Osteocyte (in vitro differentiated cells): ENCODE results near the gene FOXN3. TPM values are rescaled to one million over a fixed set of nuclear protein-coding genes. Genes with fewer than 3 reads are reported as not detected.

ENCODE experiments used
- DNase-seq: peaks from one replicate; pipeline ENCODE4 v3.0.0; 2021; ENCODE audit warnings: mixed read lengths; ENCODE audit not compliant: unreplicated experiment; ENCODE audit errors: extremely low spot score
- H3K27ac Mint-ChIP-seq: one replicate; pipeline ENCODE4 v1.8.0; 2021; ENCODE audit warnings: mild to moderate bottlenecking, mixed read lengths; ENCODE audit not compliant: unreplicated experiment
- H3K27me3 Mint-ChIP-seq: one replicate; pipeline ENCODE4 v1.8.0; 2021; ENCODE audit warnings: mixed read lengths; ENCODE audit not compliant: unreplicated experiment
- H3K36me3 Mint-ChIP-seq: one replicate; pipeline ENCODE4 v1.8.0; 2021; ENCODE audit warnings: mixed read lengths; ENCODE audit not compliant: unreplicated experiment
- H3K4me1 Mint-ChIP-seq: one replicate; pipeline ENCODE4 v1.8.0; 2021; ENCODE audit warnings: mixed read lengths; ENCODE audit not compliant: unreplicated experiment
- H3K4me3 Mint-ChIP-seq: one replicate; pipeline ENCODE4 v1.8.0; 2021; ENCODE audit warnings: mild to moderate bottlenecking, moderate library complexity, mixed read lengths; ENCODE audit not compliant: unreplicated experiment
- H3K9me3 Mint-ChIP-seq: one replicate; pipeline ENCODE4 v1.8.0; 2021; ENCODE audit warnings: mixed read lengths; ENCODE audit not compliant: unreplicated experiment
- total RNA-seq: library from RNA; stranded (reverse); gene quantifications from 2 replicates; pipeline ENCODE4 v1.2.1, GENCODE V29; 2021
- TF ChIP-seq, protein P1 (sequence below): fragments of 200-600 bp; sonication (generic); IDR thresholded peaks from 2 replicates; pipeline ENCODE4 v1.5.0; 2021; ENCODE audit warnings: antibody characterized with exemption, mild to moderate bottlenecking, moderate library complexity

The FOXN3 gene
- total RNA-seq, 1 donor from 2014 or later = 120 TPM

DNA sequence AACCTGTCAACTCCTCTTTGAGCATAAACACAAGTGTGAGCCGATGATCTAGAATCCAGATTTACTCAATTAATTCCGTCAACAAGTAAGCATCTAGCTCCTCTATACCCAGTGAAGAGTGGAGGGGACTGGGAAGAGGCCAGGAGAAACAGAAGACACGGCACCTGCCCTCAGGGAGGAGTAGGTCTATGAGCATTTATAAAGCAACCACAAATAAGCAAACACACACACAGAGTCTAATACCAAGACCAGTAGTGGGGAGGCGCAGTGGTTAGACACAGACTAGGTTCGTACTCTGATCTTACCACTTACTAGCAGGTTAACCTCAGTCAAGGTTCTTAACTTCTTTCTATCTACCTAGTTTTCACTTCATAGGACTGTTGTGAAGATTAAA, 5.9 kb upstream of the FOXN3 start:
- Mint-ChIP-seq H3K36me3 (peaks cover 2% of the 10 kb centered on the region), H3K27me3 (no peaks in the 10 kb centered on the region), H3K4me3 (no peak overlapping the region), H3K27ac (peak overlapping the region; percentile 65), H3K4me1 (peaks cover 71% of the 10 kb centered on the region), H3K9me3 (no peaks in the 10 kb centered on the region)
- TF ChIP-seq, protein P1, sequence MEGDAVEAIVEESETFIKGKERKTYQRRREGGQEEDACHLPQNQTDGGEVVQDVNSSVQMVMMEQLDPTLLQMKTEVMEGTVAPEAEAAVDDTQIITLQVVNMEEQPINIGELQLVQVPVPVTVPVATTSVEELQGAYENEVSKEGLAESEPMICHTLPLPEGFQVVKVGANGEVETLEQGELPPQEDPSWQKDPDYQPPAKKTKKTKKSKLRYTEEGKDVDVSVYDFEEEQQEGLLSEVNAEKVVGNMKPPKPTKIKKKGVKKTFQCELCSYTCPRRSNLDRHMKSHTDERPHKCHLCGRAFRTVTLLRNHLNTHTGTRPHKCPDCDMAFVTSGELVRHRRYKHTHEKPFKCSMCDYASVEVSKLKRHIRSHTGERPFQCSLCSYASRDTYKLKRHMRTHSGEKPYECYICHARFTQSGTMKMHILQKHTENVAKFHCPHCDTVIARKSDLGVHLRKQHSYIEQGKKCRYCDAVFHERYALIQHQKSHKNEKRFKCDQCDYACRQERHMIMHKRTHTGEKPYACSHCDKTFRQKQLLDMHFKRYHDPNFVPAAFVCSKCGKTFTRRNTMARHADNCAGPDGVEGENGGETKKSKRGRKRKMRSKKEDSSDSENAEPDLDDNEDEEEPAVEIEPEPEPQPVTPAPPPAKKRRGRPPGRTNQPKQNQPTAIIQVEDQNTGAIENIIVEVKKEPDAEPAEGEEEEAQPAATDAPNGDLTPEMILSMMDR = no peak
- no peak for DNase-seq

DNA sequence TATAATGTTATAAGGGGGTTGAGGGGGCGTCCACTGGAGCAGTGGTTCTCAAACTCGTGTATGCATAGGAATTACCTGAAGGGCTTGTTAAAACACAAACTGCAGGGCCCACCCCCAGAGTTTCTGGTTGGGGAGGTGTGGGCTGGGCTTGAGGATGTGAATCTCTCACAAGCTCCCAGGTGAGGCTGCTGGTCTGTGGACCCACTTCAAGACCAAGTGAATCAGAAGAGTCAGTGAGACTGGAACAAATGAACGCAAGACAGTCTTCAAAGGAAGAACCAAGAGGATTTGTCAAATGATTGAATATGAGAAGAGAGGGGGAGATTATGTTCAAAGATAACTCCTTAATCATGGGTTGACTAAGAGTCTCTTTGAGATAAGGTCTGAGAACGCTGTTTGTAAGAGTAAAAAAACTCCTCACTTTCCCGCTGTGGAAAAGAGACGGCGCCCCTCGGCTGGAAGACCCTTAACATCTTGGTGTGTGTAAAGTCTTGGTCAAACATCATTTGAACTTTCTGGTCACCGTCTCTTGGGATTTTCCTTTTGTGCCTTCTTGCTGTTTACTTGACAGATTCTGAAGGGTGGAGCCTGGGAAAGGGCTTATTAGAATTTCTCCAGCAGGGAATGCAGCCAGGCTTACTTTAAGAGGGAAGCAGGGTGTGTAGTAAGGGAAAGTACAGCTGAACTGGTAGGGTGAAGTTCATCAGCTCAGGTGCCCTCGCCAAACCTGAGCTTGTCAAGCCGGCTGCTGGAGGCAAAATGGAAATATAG, 5.3 kb upstream of the FOXN3 start:
- H3K4me3 Mint-ChIP-seq = no peak overlapping the region
- no peak for DNase-seq
- peaks cover 68% of the 10 kb centered on the region for H3K4me1 Mint-ChIP-seq
- H3K27me3 Mint-ChIP-seq = no peaks in the 10 kb centered on the region
- H3K9me3 Mint-ChIP-seq = no peaks in the 10 kb centered on the region
- TF ChIP-seq, protein P1 = no peak
- H3K27ac Mint-ChIP-seq = peak overlapping the region; percentile 65
- H3K36me3 Mint-ChIP-seq = peaks cover 2% of the 10 kb centered on the region

DNA sequence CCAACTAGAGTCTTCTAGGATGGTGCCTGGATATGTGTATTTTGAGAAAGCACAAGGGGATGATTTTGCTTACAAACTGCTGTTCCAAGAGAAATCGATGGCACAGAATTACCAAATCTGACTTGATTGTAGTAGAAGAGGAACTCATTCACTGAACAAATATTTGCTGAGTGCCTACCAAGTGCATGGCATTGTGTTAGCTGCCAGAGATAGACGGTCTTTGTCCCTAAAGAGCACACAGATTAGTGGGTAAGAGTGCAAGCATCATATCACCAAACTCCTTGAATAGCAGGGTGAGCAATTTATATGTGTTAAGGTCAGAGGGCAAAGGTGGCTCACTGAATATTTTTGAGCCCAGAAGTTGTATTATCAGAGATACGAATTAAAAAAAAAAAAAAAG, 3.5 kb upstream of the FOXN3 start:
- TF ChIP-seq, protein P1 = no peak
- Mint-ChIP-seq H3K27me3 (no peaks in the 10 kb centered on the region), H3K27ac (no peak overlapping the region), H3K4me1 (peaks cover 53% of the 10 kb centered on the region), H3K36me3 (peaks cover 2% of the 10 kb centered on the region), H3K4me3 (no peak overlapping the region), H3K9me3 (no peaks in the 10 kb centered on the region)
- DNase-seq = no peak

DNA sequence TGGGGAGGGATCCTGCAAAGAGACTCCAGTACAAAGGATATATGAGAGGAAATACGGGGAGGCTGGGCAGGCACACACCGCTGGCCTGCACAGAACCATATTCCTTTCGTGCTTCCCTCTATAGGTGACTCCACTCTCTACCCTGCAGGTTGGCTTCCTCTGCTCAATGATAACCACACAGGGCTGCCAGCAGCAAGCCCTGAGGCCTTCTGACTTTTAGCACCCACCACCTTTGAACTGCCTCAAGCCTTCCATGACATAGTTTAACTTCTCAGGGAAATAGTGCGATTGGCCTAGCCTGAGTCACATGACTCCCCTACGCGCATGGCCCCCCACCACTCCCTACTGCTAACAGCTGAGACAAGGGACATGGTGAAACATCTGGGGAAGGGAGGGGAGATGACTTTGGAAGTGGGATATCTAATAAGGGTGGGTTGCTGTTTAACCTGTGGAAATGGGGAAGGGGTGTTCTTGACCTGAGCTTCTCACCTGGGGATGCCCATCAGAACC, 3.0 kb upstream of the FOXN3 start:
- peaks cover 54% of the 10 kb centered on the region for H3K4me1 Mint-ChIP-seq
- H3K27me3 Mint-ChIP-seq = no peaks in the 10 kb centered on the region
- peaks cover 2% of the 10 kb centered on the region for H3K36me3 Mint-ChIP-seq
- H3K27ac Mint-ChIP-seq = no peak overlapping the region
- TF ChIP-seq, protein P1 = no peak
- H3K4me3 Mint-ChIP-seq = no peak overlapping the region
- DNase-seq = no peak
- H3K9me3 Mint-ChIP-seq = no peaks in the 10 kb centered on the region

DNA sequence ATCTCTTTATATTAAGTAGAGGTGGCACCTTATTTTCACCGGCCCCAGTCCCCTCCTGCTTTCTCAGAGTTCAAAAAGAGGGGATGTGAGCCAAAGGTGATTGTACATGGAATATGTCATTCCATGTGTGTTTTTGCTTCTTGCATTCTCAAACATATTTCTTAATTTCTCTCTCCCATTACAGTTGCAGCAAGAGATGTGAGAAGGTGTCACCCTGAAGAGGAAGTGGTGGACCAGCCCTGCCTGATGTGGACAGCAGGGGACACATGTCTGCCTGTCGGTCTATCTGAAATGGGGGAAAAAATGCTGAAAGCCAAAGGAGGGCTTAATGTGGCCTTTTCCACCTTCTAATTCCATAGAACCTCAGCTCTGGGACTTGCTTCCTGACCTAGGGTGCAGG, 1.9 kb upstream of the FOXN3 start:
- Mint-ChIP-seq H3K27me3 (no peaks in the 10 kb centered on the region), H3K9me3 (no peaks in the 10 kb centered on the region), H3K27ac (no peak overlapping the region), H3K4me1 (peaks cover 50% of the 10 kb centered on the region), H3K4me3 (no peak overlapping the region), H3K36me3 (peaks cover 2% of the 10 kb centered on the region)
- TF ChIP-seq, protein P1 = no peak
- DNase-seq = no peak
